Measurements from ENCODE around the gene KAZN.

The KAZN gene

DNA sequence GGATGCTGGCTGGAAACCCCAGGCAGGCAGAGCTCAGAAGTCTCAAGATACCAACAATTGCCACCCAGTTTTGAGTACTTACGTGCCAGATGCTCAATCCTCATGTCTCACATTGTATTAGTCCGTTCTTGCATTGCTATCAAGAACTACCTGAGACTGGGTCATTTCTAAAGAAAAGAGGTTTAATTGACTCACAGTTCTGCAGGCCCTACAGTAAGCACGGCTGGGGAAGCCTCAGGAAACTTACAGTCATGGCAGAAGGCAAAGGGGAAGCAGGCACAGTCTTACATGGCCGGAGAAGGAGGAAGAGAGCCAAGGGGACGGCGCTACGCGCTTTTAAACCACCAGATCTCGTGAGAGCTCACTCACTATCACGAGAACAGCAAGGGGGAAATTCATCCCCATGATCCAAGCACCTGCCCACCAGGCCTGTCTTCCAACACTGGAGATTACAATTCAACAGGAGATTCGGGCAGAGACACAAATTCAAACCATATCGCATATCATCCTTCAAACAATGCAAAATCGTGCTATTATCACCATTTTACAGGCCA lies 58.0 kb downstream of the KAZN start:
- no peak for FAIRE-seq

DNA sequence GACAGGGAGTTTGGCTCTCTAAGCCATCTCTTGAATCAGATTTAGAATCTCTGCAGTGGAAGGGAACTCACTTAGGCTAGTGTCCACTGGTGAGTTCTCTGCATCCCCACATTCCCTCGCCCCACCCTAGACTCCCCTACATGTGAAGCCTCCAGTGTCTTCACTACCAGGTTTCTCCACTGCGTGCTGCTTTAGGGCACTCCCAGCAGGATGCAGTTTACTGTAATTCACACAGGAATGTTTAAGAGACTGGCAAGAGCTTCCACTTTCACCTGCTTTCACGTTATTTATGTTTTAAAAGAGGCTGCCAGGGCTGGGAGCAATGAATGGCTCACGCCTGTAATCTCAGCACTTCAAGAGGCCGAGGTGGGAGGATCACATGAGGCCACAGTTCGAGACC lies 60.2 kb downstream of the KAZN start:
- DNase-seq (ENCODE audit: insufficient read length, low spot score) (no peak), FAIRE-seq (no peak)
- TF ChIP-seq, protein P1, sequence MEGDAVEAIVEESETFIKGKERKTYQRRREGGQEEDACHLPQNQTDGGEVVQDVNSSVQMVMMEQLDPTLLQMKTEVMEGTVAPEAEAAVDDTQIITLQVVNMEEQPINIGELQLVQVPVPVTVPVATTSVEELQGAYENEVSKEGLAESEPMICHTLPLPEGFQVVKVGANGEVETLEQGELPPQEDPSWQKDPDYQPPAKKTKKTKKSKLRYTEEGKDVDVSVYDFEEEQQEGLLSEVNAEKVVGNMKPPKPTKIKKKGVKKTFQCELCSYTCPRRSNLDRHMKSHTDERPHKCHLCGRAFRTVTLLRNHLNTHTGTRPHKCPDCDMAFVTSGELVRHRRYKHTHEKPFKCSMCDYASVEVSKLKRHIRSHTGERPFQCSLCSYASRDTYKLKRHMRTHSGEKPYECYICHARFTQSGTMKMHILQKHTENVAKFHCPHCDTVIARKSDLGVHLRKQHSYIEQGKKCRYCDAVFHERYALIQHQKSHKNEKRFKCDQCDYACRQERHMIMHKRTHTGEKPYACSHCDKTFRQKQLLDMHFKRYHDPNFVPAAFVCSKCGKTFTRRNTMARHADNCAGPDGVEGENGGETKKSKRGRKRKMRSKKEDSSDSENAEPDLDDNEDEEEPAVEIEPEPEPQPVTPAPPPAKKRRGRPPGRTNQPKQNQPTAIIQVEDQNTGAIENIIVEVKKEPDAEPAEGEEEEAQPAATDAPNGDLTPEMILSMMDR (IDR thresholded peaks at IDR 0.05; ENCODE audit: insufficient read depth, missing control alignments) = no peak

More for the DNA sequence above, 58.0 kb downstream of the KAZN start:
- TF ChIP-seq, protein P1 (IDR thresholded peaks at IDR 0.05; ENCODE audit: insufficient read depth, missing control alignments) = no peak
- DNase-seq (ENCODE audit: insufficient read length, low spot score) = no peak

DNA sequence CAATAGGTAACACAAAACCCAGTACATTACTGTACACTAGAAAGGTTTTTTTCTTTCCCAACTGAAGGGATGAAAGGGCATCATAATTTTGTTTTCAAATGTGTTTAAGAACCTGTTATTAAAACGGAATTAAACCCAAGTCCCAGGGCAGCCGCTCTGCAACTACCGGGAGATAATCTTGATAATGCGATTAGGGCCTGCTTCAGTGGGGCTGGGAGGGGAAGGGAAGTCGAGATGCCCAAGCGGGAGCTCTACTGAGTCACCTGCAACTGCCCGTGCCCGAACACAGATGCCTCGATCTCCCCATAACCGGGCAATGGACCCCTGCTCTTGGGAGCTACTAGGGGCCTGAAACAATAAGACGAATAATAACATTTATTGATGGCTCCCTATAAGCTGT lies 61.4 kb downstream of the KAZN start:
- TF ChIP-seq, protein P1 (IDR thresholded peaks at IDR 0.05; ENCODE audit: insufficient read depth, missing control alignments) = no peak
- DNase-seq (ENCODE audit: insufficient read length, low spot score) (no peak), FAIRE-seq (no peak)

DNA sequence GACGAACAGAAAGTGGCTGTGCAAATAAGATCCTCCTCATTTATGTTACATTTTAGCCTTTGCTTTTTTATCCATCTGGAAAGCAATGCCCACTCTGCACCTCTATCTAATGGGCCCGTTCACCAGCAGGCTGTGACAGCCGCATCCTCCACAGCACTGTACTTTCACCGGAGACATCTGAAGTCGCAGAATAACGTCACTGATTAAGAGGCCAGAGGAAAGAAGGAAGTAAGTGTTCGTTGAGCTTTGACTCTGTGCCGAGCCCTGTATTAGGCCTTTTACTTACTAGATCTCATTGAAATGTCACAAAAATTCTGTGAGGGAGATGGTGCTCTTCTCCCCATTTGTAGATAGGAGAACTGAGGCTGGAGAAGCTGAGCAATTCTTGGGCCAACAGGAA lies 62.3 kb downstream of the KAZN start:
- FAIRE-seq = no peak
- DNase-seq (ENCODE audit: insufficient read length, low spot score) = no peak
- TF ChIP-seq, protein P1 (IDR thresholded peaks at IDR 0.05; ENCODE audit: insufficient read depth, missing control alignments) = no peak

DNA sequence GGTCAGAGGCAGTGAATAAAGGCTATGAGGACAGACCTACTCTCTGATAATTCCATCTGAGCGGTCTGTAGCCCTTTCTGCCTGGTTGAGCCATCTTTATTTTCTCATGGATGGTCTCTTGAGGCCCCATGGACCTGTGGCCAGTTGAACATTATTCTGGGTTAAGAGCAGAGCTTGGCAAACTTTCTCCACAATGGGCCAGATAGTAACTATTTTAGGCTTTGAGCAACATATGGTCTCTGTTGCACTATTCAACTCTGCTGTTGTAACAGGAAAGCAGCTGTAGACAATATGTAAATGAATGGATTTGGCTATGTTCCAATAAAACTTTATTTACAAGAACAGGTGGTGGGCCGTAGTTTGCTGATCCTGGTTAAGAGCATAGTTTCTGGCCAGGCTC lies 62.7 kb downstream of the KAZN start:
- FAIRE-seq = no peak
- TF ChIP-seq, protein P1 (IDR thresholded peaks at IDR 0.05; ENCODE audit: insufficient read depth, missing control alignments) = no peak
- no peak for DNase-seq (ENCODE audit: insufficient read length, low spot score)

DNA sequence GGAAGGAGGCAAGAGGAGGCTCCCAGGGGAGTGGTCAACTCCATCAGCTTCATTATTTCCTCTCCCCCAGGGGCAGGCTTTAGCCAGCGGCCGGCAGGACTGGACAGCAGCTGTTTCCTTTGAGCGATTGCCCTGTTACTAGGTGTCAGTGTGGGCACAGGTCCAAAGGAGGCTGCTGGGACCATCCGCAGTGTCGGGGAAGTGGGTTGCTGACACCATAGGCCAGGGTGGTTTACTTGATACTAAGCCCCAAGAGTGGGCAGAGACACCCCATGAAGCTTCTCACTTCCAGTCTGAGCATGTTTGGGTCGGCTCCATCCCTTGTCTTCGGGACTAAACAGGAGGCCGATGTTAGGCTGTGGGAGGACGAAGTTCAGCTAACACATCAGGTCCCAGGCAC lies 63.6 kb downstream of the KAZN start:
- no peak for DNase-seq (ENCODE audit: insufficient read length, low spot score)
- no peak for FAIRE-seq
- TF ChIP-seq, protein P1 (IDR thresholded peaks at IDR 0.05; ENCODE audit: insufficient read depth, missing control alignments) = no peak

DNA sequence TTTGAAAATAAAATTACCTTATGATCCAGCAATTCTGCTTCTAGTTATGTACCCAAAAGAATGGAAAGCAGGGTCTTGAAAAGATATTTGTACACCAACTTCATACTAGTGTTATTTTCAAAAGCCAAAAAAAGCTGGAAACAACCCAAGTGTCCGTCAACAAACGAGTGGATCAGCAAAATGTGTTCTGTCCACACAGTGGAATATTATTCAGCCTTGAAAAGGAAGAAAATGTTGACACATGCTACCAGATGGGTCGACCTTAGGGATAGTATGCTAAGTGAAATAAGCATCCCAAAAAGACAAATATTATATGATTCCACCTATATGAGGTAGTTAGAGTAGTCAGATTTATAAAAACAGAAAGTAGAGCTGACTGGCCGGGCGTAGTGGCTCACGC lies 65.3 kb downstream of the KAZN start:
- DNase-seq (ENCODE audit: insufficient read length, low spot score) (no peak), FAIRE-seq (no peak)
- TF ChIP-seq, protein P1 (IDR thresholded peaks at IDR 0.05; ENCODE audit: insufficient read depth, missing control alignments) = no peak
